ENCODE measurements around the gene GINS2.
A peak's percentile ranks its signal among the peaks of the same experiment; 100 is the strongest.

Gene GINS2

GRCh38 chr16:85688586-85689284 is at the start of gene GINS2:
TSS of gene GINS2 (minus strand) at chr16:85688954. CDS start at chr16:85688898, 56 bp downstream.
- peak; percentile 100 for DNase-seq (ENCODE audit: insufficient read length, low spot score)
- peak; percentile 26 for FAIRE-seq

GRCh38 chr16:85736921-85737320 is 48.2 kb upstream of the GINS2 start:
- DNase-seq (ENCODE audit: insufficient read length, low spot score) (no peak), FAIRE-seq (no peak)

GRCh38 chr16:85735946-85736345 is 47.2 kb upstream of the GINS2 start:
- DNase-seq (ENCODE audit: insufficient read length, low spot score) (no peak), FAIRE-seq (no peak)

- no peak for DNase-seq (ENCODE audit: insufficient read length, low spot score)
- peak; percentile 84 for FAIRE-seq
Measured at GRCh38 chr16:85735225-85735635, 46.5 kb upstream of the GINS2 start.

- no peak for DNase-seq (ENCODE audit: insufficient read length, low spot score)
- no peak for FAIRE-seq
Measured at GRCh38 chr16:85734311-85735017, 45.7 kb upstream of the GINS2 start.

GRCh38 chr16:85733839-85734170 is 45.1 kb upstream of the GINS2 start:
- DNase-seq (ENCODE audit: insufficient read length, low spot score) (no peak), FAIRE-seq (no peak)

GRCh38 chr16:85733155-85733838 is 44.5 kb upstream of the GINS2 start:
- no peak for DNase-seq (ENCODE audit: insufficient read length, low spot score)

GRCh38 chr16:85731179-85731578 is 42.4 kb upstream of the GINS2 start:
- FAIRE-seq, result no peak
- DNase-seq (ENCODE audit: insufficient read length, low spot score), result no peak

More at GRCh38 chr16:85733155-85733838, 44.5 kb upstream of the GINS2 start:
- FAIRE-seq, result peak; percentile 68

- no peak for FAIRE-seq
- DNase-seq (ENCODE audit: insufficient read length, low spot score), result no peak
Measured at GRCh38 chr16:85730186-85730465, 41.4 kb upstream of the GINS2 start.

GRCh38 chr16:85729452-85730185 is 40.9 kb upstream of the GINS2 start:
- no peak for DNase-seq (ENCODE audit: insufficient read length, low spot score)
- FAIRE-seq, result no peak

GRCh38 chr16:85728879-85729278 is 40.1 kb upstream of the GINS2 start:
- FAIRE-seq (no peak), DNase-seq (ENCODE audit: insufficient read length, low spot score) (no peak)

- FAIRE-seq, result no peak
- DNase-seq (ENCODE audit: insufficient read length, low spot score), result no peak
Measured at GRCh38 chr16:85724936-85725335, 36.2 kb upstream of the GINS2 start.

- no peak for DNase-seq (ENCODE audit: insufficient read length, low spot score)
Measured at GRCh38 chr16:85724126-85724879, 35.5 kb upstream of the GINS2 start.

GRCh38 chr16:85722128-85722893 is 33.6 kb upstream of the GINS2 start:
- FAIRE-seq (no peak), DNase-seq (ENCODE audit: insufficient read length, low spot score) (no peak)

More at GRCh38 chr16:85724126-85724879, 35.5 kb upstream of the GINS2 start:
- no peak for FAIRE-seq

- DNase-seq (ENCODE audit: insufficient read length, low spot score) (no peak), FAIRE-seq (no peak)
Measured at GRCh38 chr16:85720302-85720637, 31.5 kb upstream of the GINS2 start.

GRCh38 chr16:85719605-85720301 is 31.0 kb upstream of the GINS2 start:
- FAIRE-seq, result no peak
- DNase-seq (ENCODE audit: insufficient read length, low spot score), result no peak

- FAIRE-seq (no peak), DNase-seq (ENCODE audit: insufficient read length, low spot score) (no peak)
Measured at GRCh38 chr16:85718682-85719081, 29.9 kb upstream of the GINS2 start.

GRCh38 chr16:85718153-85718477 is 29.4 kb upstream of the GINS2 start:
- DNase-seq (ENCODE audit: insufficient read length, low spot score) (no peak), FAIRE-seq (no peak)

- FAIRE-seq (no peak), DNase-seq (ENCODE audit: insufficient read length, low spot score) (peak; percentile 84)
Measured at GRCh38 chr16:85717393-85718152, 28.8 kb upstream of the GINS2 start.
